Measurements from ENCODE around the gene EPM2AIP1. TPM values are rescaled to one million over a fixed set of nuclear protein-coding genes. Genes with fewer than 3 reads are reported as not detected.
A peak's percentile ranks its signal among the peaks of the same experiment; 100 is the strongest.

Gene EPM2AIP1
- total and polyA plus RNA-seq, 2 of the 8 experiments (the other 6 are each of a cell fraction or from before 2014, with no cell fraction given) = 6.6 to 9.0 TPM

DNA sequence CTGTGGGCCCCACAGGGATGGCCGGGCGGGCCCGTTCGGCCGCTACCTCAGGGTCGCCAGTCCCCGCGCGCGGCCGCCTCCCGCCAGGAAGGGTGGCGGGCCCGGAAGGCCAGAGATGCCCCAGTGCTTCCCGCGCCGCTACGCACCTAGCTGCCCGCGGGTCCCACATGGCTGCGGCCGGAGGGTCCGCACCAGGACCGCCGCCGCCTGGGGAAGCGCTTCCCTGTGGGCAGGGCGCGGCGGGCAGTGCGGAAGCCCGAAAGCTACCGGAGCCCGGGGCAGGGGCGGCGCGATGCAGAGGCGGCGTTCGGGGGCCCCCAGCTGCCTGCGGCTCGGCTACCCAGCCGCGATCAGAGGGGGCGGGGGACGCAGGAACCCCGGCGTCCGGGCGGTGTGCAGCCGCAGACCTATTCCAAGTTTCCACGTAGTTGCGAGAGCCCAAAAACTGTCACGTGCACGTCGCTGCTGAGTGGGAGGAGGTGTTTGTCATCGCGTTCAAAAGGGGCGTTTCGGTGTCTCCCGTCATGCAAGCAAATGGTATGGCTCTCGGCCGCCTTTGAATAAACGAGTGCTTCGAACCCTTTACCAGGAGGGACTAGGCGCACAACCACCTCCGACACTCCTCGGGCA lies 48.2 kb downstream of the EPM2AIP1 start, which contains the start of gene TRANK1 (continued):
- 0 out of 2 replicates have a peak, but pooled peaks have one; percentile 33 for TF ChIP-seq EGR1 (IDR thresholded peaks at IDR 0.05; ENCODE audit: borderline replicate concordance, low read depth, low read length)
- TF ChIP-seq BRCA1 (IDR thresholded peaks at IDR 0.05; ENCODE audit: low read depth, low read length) = no peak
- TF ChIP-seq TEAD4 (IDR thresholded peaks at IDR 0.05; ENCODE audit: low read depth, low read length) = no peak
- TF ChIP-seq, protein P1, sequence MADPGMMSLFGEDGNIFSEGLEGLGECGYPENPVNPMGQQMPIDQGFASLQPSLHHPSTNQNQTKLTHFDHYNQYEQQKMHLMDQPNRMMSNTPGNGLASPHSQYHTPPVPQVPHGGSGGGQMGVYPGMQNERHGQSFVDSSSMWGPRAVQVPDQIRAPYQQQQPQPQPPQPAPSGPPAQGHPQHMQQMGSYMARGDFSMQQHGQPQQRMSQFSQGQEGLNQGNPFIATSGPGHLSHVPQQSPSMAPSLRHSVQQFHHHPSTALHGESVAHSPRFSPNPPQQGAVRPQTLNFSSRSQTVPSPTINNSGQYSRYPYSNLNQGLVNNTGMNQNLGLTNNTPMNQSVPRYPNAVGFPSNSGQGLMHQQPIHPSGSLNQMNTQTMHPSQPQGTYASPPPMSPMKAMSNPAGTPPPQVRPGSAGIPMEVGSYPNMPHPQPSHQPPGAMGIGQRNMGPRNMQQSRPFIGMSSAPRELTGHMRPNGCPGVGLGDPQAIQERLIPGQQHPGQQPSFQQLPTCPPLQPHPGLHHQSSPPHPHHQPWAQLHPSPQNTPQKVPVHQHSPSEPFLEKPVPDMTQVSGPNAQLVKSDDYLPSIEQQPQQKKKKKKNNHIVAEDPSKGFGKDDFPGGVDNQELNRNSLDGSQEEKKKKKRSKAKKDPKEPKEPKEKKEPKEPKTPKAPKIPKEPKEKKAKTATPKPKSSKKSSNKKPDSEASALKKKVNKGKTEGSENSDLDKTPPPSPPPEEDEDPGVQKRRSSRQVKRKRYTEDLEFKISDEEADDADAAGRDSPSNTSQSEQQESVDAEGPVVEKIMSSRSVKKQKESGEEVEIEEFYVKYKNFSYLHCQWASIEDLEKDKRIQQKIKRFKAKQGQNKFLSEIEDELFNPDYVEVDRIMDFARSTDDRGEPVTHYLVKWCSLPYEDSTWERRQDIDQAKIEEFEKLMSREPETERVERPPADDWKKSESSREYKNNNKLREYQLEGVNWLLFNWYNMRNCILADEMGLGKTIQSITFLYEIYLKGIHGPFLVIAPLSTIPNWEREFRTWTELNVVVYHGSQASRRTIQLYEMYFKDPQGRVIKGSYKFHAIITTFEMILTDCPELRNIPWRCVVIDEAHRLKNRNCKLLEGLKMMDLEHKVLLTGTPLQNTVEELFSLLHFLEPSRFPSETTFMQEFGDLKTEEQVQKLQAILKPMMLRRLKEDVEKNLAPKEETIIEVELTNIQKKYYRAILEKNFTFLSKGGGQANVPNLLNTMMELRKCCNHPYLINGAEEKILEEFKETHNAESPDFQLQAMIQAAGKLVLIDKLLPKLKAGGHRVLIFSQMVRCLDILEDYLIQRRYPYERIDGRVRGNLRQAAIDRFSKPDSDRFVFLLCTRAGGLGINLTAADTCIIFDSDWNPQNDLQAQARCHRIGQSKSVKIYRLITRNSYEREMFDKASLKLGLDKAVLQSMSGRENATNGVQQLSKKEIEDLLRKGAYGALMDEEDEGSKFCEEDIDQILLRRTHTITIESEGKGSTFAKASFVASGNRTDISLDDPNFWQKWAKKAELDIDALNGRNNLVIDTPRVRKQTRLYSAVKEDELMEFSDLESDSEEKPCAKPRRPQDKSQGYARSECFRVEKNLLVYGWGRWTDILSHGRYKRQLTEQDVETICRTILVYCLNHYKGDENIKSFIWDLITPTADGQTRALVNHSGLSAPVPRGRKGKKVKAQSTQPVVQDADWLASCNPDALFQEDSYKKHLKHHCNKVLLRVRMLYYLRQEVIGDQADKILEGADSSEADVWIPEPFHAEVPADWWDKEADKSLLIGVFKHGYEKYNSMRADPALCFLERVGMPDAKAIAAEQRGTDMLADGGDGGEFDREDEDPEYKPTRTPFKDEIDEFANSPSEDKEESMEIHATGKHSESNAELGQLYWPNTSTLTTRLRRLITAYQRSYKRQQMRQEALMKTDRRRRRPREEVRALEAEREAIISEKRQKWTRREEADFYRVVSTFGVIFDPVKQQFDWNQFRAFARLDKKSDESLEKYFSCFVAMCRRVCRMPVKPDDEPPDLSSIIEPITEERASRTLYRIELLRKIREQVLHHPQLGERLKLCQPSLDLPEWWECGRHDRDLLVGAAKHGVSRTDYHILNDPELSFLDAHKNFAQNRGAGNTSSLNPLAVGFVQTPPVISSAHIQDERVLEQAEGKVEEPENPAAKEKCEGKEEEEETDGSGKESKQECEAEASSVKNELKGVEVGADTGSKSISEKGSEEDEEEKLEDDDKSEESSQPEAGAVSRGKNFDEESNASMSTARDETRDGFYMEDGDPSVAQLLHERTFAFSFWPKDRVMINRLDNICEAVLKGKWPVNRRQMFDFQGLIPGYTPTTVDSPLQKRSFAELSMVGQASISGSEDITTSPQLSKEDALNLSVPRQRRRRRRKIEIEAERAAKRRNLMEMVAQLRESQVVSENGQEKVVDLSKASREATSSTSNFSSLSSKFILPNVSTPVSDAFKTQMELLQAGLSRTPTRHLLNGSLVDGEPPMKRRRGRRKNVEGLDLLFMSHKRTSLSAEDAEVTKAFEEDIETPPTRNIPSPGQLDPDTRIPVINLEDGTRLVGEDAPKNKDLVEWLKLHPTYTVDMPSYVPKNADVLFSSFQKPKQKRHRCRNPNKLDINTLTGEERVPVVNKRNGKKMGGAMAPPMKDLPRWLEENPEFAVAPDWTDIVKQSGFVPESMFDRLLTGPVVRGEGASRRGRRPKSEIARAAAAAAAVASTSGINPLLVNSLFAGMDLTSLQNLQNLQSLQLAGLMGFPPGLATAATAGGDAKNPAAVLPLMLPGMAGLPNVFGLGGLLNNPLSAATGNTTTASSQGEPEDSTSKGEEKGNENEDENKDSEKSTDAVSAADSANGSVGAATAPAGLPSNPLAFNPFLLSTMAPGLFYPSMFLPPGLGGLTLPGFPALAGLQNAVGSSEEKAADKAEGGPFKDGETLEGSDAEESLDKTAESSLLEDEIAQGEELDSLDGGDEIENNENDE (IDR thresholded peaks at IDR 0.05; ENCODE audit: insufficient replicate concordance, low read length) = no peak
- no peak for TF ChIP-seq CBX5 (IDR thresholded peaks at IDR 0.05; ENCODE audit: low read depth, low read length)
- no peak for TF ChIP-seq RAD21 (IDR thresholded peaks at IDR 0.05 in 1 of 2, conservative IDR thresholded peaks at IDR 0.05 in 1 of 2; ENCODE audit: low read depth in 2 of 2, low read length in 2 of 2)
- TF ChIP-seq GABPA (IDR thresholded peaks at IDR 0.05; ENCODE audit: borderline replicate concordance, insufficient read depth, low read length) = no peak
- no peak for TF ChIP-seq HDAC6 (IDR thresholded peaks at IDR 0.05; ENCODE audit: low read depth, low read length)
- no peak for TF ChIP-seq RXRA (IDR thresholded peaks at IDR 0.05; ENCODE audit: insufficient read depth, low read depth, low read length)
- TF ChIP-seq KDM1A (IDR thresholded peaks at IDR 0.05; ENCODE audit: borderline replicate concordance, low read length) = no peak
- peak; percentile 67 for TF ChIP-seq SUZ12 (IDR thresholded peaks at IDR 0.05; ENCODE audit: low read length)
